ENCODE results near the gene PTPRN. TPM values are rescaled to one million over a fixed set of nuclear protein-coding genes. Genes with fewer than 3 reads are reported as not detected.

Gene PTPRN
- total RNA-seq, 5 donors from 2014 or later (not counting 1 experiment from before 2014, with no cell fraction given) = 0.63 TPM; not detected in 4

DNA sequence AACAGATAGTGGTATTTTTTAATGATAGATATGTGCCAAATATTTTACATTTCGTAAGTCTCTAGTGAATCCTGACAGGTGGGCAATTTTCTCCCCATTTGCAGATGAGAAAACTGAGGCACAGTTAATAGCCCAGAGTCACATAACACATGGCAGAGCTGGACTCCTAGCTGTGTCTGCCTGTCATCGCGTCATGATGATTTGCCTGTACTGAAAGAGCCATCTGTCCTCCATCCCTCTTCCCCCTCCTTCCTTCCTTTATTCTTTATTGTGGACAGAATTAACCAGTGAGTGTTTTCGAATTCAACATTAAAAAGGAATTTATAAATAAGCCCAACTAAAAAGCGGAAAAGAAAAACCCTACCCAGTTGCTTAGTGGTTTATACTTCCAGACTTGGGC lies 26.8 kb downstream of the PTPRN start:
- Histone ChIP-seq H3K36me3 (ENCODE audit: control insufficient read depth in 2 of 2, extremely low read depth in 1 of 2, insufficient read depth in 1 of 2, low read length in 1 of 2) (peaks cover 23 to 62% of the 10 kb centered on the region in 2 donors), H3K27ac (ENCODE audit: low read length) (no peak overlapping the region), H3K27me3 (replicated peaks in 1 of 2; ENCODE audit: control insufficient read depth in 2 of 2, extremely low read depth in 1 of 2, insufficient read depth in 2 of 2, low read length in 1 of 2) (no peaks in the 10 kb centered on the region), H3K4me1 (ENCODE audit: control insufficient read depth in 1 of 2, extremely low read depth in 1 of 2, insufficient read depth in 2 of 2, low read length in 2 of 2) (peaks cover 11 to 44% of the 10 kb centered on the region in 2 experiments), H3K4me3 (ENCODE audit: control insufficient read depth in 1 of 2, extremely low read depth in 1 of 2, low read length in 1 of 2) (no peak overlapping the region), H3K9me3 (no peaks in the 10 kb centered on the region)
- Mint-ChIP-seq H3K27ac (no peak overlapping the region), H3K27me3 (no peaks in the 10 kb centered on the region), H3K9me3 (no peaks in the 10 kb centered on the region), H3K36me3 (peaks cover 25% of the 10 kb centered on the region), H3K4me1 (peaks cover 45 to 55% (median 49%) of the 10 kb centered on the region in 3 donors), H3K4me3 (no peak overlapping the region)
- WGBS (ENCODE audit: insufficient coverage) = 100% methylated on average over 1 of the region's 5 CpGs
- no peak for ATAC-seq (replicated peaks in 1 of 4)
- CTCF ChIA-PET = interaction anchor here (0.6 to 10.3 kb wide), 5 partner anchors 12 to 28 kb away, joined by 3 to 116 read pairs (median 9); partner anchors contain the start of gene TUBA4A (in 1 of the 2)
- POLR2A ChIA-PET = interaction anchor here in 1 of 2 donors (0.7 kb wide), 1 partner anchor 10 kb away, joined by 4 read pairs; no protein-coding TSS in a partner anchor
- no peak for DNase-seq

DNA sequence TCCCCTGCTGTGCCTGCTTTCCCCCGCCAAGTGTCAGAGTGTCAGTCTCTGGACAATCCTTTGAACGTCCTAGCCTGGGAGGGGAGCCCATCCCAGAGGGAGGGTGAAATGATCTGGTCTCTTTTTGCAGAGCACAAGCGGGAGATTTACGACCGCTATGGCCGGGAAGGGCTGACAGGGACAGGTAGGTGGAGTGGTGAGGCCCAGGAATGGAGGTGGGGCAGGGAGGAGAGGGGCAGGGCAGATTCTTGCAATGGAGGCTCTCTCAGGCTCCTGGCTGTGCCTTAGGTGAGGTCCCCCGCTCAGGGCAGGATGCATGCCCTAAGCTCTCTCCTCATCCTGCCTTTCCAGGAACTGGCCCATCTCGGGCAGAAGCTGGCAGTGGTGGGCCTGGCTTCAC lies 27.6 kb downstream of the PTPRN start:
- Histone ChIP-seq H3K27ac (ENCODE audit: low read length) (no peak overlapping the region), H3K4me1 (ENCODE audit: control insufficient read depth in 1 of 2, extremely low read depth in 1 of 2, insufficient read depth in 2 of 2, low read length in 2 of 2) (peaks cover 11 to 45% of the 10 kb centered on the region in 2 experiments), H3K27me3 (replicated peaks in 1 of 2; ENCODE audit: control insufficient read depth in 2 of 2, extremely low read depth in 1 of 2, insufficient read depth in 2 of 2, low read length in 1 of 2) (no peaks in the 10 kb centered on the region), H3K9me3 (no peaks in the 10 kb centered on the region), H3K4me3 (ENCODE audit: control insufficient read depth in 1 of 2, extremely low read depth in 1 of 2, low read length in 1 of 2) (no peak overlapping the region), H3K36me3 (ENCODE audit: control insufficient read depth in 2 of 2, extremely low read depth in 1 of 2, insufficient read depth in 1 of 2, low read length in 1 of 2) (peaks cover 23 to 61% of the 10 kb centered on the region in 2 donors)
- peaks cover 25% of the 10 kb centered on the region for H3K36me3 Mint-ChIP-seq
- DNase-seq = no peak
- H3K27me3 Mint-ChIP-seq = no peaks in the 10 kb centered on the region
- POLR2A ChIA-PET = interaction anchor here (0.5 to 1.2 kb wide), 2 partner anchors 10 to 37 kb away, joined by 3 to 5 read pairs; no protein-coding TSS in a partner anchor
- H3K9me3 Mint-ChIP-seq = no peaks in the 10 kb centered on the region
- H3K4me1 Mint-ChIP-seq = peaks cover 47 to 59% (median 52%) of the 10 kb centered on the region in 3 donors
- CTCF ChIA-PET = interaction anchor here (0.8 to 10.3 kb wide), 5 partner anchors 11 to 27 kb away, joined by 3 to 116 read pairs (median 9); partner anchors contain the start of gene TUBA4A (in 1 of the 2)
- no peak for ATAC-seq (replicated peaks in 1 of 4)
- H3K27ac Mint-ChIP-seq = peak overlapping the region in 1 of 2 donors; percentile 22
- 83% methylated on average over 5 of the region's 8 CpGs for WGBS (ENCODE audit: insufficient coverage)
- peak overlapping the region in 1 of 3 donors; percentile 85 for H3K4me3 Mint-ChIP-seq

DNA sequence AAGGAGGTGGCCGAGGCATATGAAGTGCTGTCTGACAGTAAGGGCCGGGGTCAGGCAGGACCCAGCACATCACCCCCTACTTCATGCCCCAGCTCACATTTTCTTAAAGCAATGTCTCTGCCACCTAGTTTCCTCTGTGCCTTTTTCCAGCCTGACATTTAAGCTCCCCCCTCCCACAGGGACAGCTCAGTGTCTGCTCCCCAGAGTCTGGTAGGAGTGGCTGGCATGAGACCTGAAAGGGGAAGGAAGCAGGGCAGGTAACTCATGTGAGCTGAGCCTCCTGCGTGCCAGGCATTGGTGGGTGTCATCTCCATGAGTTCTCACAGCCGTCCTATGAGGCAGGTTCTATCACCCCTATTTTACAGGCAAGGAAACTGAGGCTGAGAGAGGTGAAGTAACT lies 28.6 kb downstream of the PTPRN start:
- Histone ChIP-seq H3K4me3 (ENCODE audit: control insufficient read depth in 1 of 2, extremely low read depth in 1 of 2, low read length in 1 of 2) (no peak overlapping the region), H3K27me3 (replicated peaks in 1 of 2; ENCODE audit: control insufficient read depth in 2 of 2, extremely low read depth in 1 of 2, insufficient read depth in 2 of 2, low read length in 1 of 2) (no peaks in the 10 kb centered on the region), H3K9me3 (no peaks in the 10 kb centered on the region), H3K4me1 (ENCODE audit: control insufficient read depth in 1 of 2, extremely low read depth in 1 of 2, insufficient read depth in 2 of 2, low read length in 2 of 2) (peaks cover 11 to 43% of the 10 kb centered on the region in 2 experiments), H3K27ac (ENCODE audit: low read length) (peak overlapping the region; percentile 100), H3K36me3 (ENCODE audit: control insufficient read depth in 2 of 2, extremely low read depth in 1 of 2, insufficient read depth in 1 of 2, low read length in 1 of 2) (peaks cover 23 to 54% of the 10 kb centered on the region in 2 donors)
- DNase-seq (no peak), ATAC-seq (replicated peaks in 1 of 4) (no peak)
- H3K9me3 Mint-ChIP-seq = no peaks in the 10 kb centered on the region
- WGBS (ENCODE audit: insufficient coverage) = no CpG with 5 or more reads among the region's 4 CpGs
- no peaks in the 10 kb centered on the region for H3K27me3 Mint-ChIP-seq
- peak overlapping the region; percentile 85 to 98 (median 97) for H3K4me3 Mint-ChIP-seq
- peaks cover 25% of the 10 kb centered on the region for H3K36me3 Mint-ChIP-seq
- ChIA-PET POLR2A (interaction anchor here (0.6 to 2.4 kb wide), 5 partner anchors 11 to 36 kb away, joined by 3 to 14 read pairs (median 7); partner anchors contain the start of genes GLB1L (in 1 of the 2), STK16 (in 1 of the 2), TUBA4A (in 1 of the 2) and TUBA4B (in 1 of the 2)), CTCF (interaction anchor here (0.5 to 10.3 kb wide), 7 partner anchors 11 to 301 kb away, joined by 3 to 116 read pairs (median 6); partner anchors contain the start of gene TUBA4A (in 1 of the 2))
- peak overlapping the region; percentile 39 to 46 for H3K27ac Mint-ChIP-seq
- H3K4me1 Mint-ChIP-seq = peaks cover 47 to 59% (median 52%) of the 10 kb centered on the region in 3 donors

DNA sequence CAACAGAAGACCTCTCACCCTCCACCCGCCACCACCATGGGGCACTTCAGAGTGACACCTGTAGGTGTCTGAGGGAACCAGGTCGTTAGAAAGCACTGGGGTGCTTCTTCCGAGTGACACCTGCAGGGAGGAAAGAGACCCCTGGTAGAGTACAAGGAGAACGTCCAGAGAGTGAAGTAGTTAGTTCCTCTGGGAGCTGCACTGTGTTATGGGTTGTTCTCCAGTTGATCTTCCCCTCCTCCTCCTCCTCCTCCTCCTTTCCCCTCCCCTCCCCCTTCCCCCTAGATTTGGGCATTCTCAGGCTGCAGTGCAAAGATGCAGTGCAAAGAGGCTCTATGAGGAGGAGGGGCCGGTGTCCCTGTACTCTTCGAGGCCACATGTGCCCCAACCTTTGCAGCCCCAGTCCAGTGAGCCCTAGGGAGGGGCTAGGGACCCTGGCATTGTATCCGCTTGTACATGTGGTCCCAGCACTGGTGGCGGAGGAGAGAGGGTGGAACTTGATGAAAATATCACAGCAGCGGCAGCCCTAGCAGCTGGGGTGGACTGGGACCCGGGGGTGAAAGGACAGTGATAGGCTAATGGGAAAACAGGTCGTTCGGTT lies 29.2 kb downstream of the PTPRN start:
- peaks cover 43 to 54% (median 49%) of the 10 kb centered on the region in 3 donors for H3K4me1 Mint-ChIP-seq

DNA sequence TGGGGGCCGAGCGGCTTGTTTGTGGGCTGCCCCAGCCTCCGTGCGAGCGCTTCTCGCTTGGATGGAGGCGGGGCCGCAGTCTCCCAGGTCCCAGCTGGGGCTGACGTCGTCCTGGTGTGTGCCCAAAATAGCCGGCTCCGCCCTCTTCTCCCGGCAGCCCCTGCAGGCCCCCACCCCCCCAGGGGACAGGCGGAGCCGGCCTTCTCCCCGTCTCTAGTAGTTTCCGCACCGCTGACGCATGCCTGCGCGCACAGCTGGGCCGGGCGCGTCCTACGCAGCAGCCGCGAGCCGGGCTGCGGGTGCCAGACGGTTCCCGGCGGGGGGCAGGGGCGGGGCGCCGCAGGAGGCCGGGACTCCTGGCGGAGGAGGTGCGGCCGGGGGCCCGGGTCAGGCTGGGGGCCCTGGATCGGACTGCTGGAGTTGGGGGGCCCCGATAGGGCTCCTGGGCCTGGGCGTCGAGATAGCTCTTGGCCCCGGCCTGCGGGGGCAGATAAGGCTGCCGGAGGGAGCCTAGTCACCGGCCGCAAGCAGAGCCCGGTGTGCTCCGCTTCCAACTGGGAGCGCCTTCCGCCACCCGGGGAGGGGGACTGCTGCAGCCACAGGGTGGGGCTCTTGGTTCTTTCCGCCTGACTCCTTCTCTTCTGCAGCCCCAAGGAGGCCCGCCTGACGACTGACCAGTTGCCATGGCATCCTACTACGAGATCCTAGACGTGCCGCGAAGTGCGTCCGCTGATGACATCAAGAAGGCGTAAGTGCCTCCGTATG lies 29.9 kb downstream of the PTPRN start, which contains the start of gene DNAJB2:
DNAJB2 (plus strand) TSS at position 216 of the 765 bp plus-strand sequence; CDS start at position 684, 468 bp downstream.
- Histone ChIP-seq H3K4me1 (ENCODE audit: control insufficient read depth in 1 of 2, extremely low read depth in 1 of 2, insufficient read depth in 2 of 2, low read length in 2 of 2) (peaks cover 11 to 42% of the 10 kb centered on the region in 2 experiments), H3K27ac (ENCODE audit: low read length) (peak within 1 kb of the TSS; percentile 100), H3K36me3 (ENCODE audit: control insufficient read depth in 2 of 2, extremely low read depth in 1 of 2, insufficient read depth in 1 of 2, low read length in 1 of 2) (peaks cover 18 to 41% of the 10 kb centered on the region in 2 donors), H3K27me3 (replicated peaks in 1 of 2; ENCODE audit: control insufficient read depth in 2 of 2, extremely low read depth in 1 of 2, insufficient read depth in 2 of 2, low read length in 1 of 2) (no peaks in the 10 kb centered on the region), H3K4me3 (ENCODE audit: control insufficient read depth in 1 of 2, extremely low read depth in 1 of 2, low read length in 1 of 2) (peak within 1 kb of the TSS; percentile 76 to 93), H3K9me3 (no peaks in the 10 kb centered on the region)
- WGBS (ENCODE audit: insufficient coverage) = under 1% methylated on average over 65 of the region's 65 CpGs
- CTCF ChIA-PET = interaction anchor here (0.7 to 10.3 kb wide), 13 partner anchors 11 to 120 kb away, joined by 3 to 116 read pairs (median 4); partner anchors contain the start of genes ANKZF1 (in 1 of the 2), ATG9A (in 1 of the 2), CNPPD1 (in 1 of the 2) and NHEJ1 (in 1 of the 2)
- no peaks in the 10 kb centered on the region for H3K9me3 Mint-ChIP-seq
- POLR2A ChIA-PET = interaction anchor here (0.8 to 2.4 kb wide), 9 partner anchors 15 to 50 kb away, joined by 3 to 14 read pairs (median 4); partner anchors contain the start of genes ANKZF1 (in 1 of the 2), ATG9A (in 1 of the 2) and TUBA4A (in 1 of the 2)
- H3K27ac Mint-ChIP-seq = peak within 1 kb of the TSS; percentile 99
- ATAC-seq (replicated peaks in 1 of 4) = peak; percentile 82 to 93 (median 92)
- H3K4me3 Mint-ChIP-seq = peak within 1 kb of the TSS; percentile 85 to 98 (median 97)
- peak; percentile 91 to 100 (median 99) for DNase-seq
- peaks cover 43 to 54% (median 49%) of the 10 kb centered on the region in 3 donors for H3K4me1 Mint-ChIP-seq
- H3K27me3 Mint-ChIP-seq = no peaks in the 10 kb centered on the region
- H3K36me3 Mint-ChIP-seq = peaks cover 21% of the 10 kb centered on the region

More for the DNA sequence above, 29.2 kb downstream of the PTPRN start:
- CTCF ChIA-PET = interaction anchor here (0.9 to 10.3 kb wide), 8 partner anchors 12 to 121 kb away, joined by 3 to 116 read pairs (median 6); partner anchors contain the start of genes ANKZF1 (in 1 of the 2), ATG9A (in 1 of the 2), NHEJ1 (in 1 of the 2) and TUBA4A (in 1 of the 2)
- Histone ChIP-seq H3K4me3 (ENCODE audit: control insufficient read depth in 1 of 2, extremely low read depth in 1 of 2, low read length in 1 of 2) (peak overlapping the region; percentile 76 to 93), H3K9me3 (no peaks in the 10 kb centered on the region), H3K27ac (ENCODE audit: low read length) (peak overlapping the region; percentile 100), H3K27me3 (replicated peaks in 1 of 2; ENCODE audit: control insufficient read depth in 2 of 2, extremely low read depth in 1 of 2, insufficient read depth in 2 of 2, low read length in 1 of 2) (no peaks in the 10 kb centered on the region), H3K4me1 (ENCODE audit: control insufficient read depth in 1 of 2, extremely low read depth in 1 of 2, insufficient read depth in 2 of 2, low read length in 2 of 2) (peaks cover 11 to 42% of the 10 kb centered on the region in 2 experiments), H3K36me3 (ENCODE audit: control insufficient read depth in 2 of 2, extremely low read depth in 1 of 2, insufficient read depth in 1 of 2, low read length in 1 of 2) (peaks cover 23 to 47% of the 10 kb centered on the region in 2 donors)
- 76% methylated on average over 4 of the region's 12 CpGs for WGBS (ENCODE audit: insufficient coverage)
- Mint-ChIP-seq H3K36me3 (peaks cover 21% of the 10 kb centered on the region), H3K27me3 (no peaks in the 10 kb centered on the region), H3K27ac (peak overlapping the region; percentile 99), H3K4me3 (peak overlapping the region; percentile 85 to 98 (median 97)), H3K9me3 (no peaks in the 10 kb centered on the region)
- POLR2A ChIA-PET = interaction anchor here in 1 of 2 donors (0.6 to 2.4 kb wide), 6 partner anchors 26 to 1059 kb away, joined by 3 to 14 read pairs (median 4); partner anchors contain the start of genes GLB1L, STK16, TUBA4A and TUBA4B
- ATAC-seq (replicated peaks in 1 of 4) = peak in 2 of 4 experiments; percentile 49 to 56
- DNase-seq = peak in 2 of 35 experiments; percentile 89 to 91

All from T-cell (primary cell).